Ascending aorta (tissue), 2 donors: ENCODE results near the gene FLCN. TPM values are rescaled to one million over a fixed set of nuclear protein-coding genes. Genes with fewer than 3 reads are reported as not detected.
"Not testable (repeated sequence)": the region's sequence is repeated elsewhere in the genome, so short reads cannot be mapped to it uniquely, and the experiment has no call there.

Experiments used
- DNase-seq, 2 donors: peaks; one replicate each; pipeline ENCODE4 v3.0.0-alpha.2; 2019; ENCODE audit warnings: low spot score in 2 of 2
- H3K27ac ChIP-seq, 2 donors: fragments of 200-600 bp; sonication (generic); one replicate each; pipeline ENCODE4 v1.5.1; 2016 to 2017; ENCODE audit warnings: mild to moderate bottlenecking in 1 of 2
- H3K27me3 ChIP-seq: fragments of 200-600 bp; sonication (generic); one replicate; pipeline ENCODE4 v1.5.1; 2017
- H3K36me3 ChIP-seq, 2 donors: fragments of 200-600 bp; sonication (generic); one replicate each; pipeline ENCODE4 v1.5.1; 2016
- H3K4me1 ChIP-seq, 2 donors: fragments of 200-600 bp; sonication (generic); one replicate each; pipeline ENCODE4 v1.5.1; 2016 to 2017; ENCODE audit warnings: mild to moderate bottlenecking in 1 of 2
- H3K4me3 ChIP-seq, 2 donors: fragments of 200-600 bp; sonication (generic); one replicate each; pipeline ENCODE4 v1.5.1; 2016 to 2017; ENCODE audit warnings: mild to moderate bottlenecking in 1 of 2
- H3K9me3 ChIP-seq, 2 donors: fragments of 200-600 bp; sonication (generic); one replicate each; pipeline ENCODE4 v1.5.1; 2016
- intact Hi-C: fragments of 100-400 bp; cut with DNase I; formaldehyde crosslinking; loops from one replicate; pipeline ENCODE4 v1.15.1; 2023
- total RNA-seq: library from RNA; depleted of rRNA; stranded (reverse); fragments of >200 nt; gene quantifications from one replicate; pipeline ENCODE4 v1.1.0, GENCODE V29; 2016
- TF ChIP-seq, protein P1 (sequence below), 3 experiments: fragments of 200-600 bp in 2 of 3; fragments of 450-650 bp in 1 of 3; sonication (generic) in 2 of 3; IDR thresholded peaks; one replicate each; pipeline ENCODE4 v1.5.1; 2016 to 2019; ENCODE audit warnings: antibody characterized with exemption in 3 of 3, mild to moderate bottlenecking in 1 of 3, moderate library complexity in 1 of 3

FLCN gene
- total RNA-seq, 1 donor from 2014 or later, result 48.6 TPM

DNA sequence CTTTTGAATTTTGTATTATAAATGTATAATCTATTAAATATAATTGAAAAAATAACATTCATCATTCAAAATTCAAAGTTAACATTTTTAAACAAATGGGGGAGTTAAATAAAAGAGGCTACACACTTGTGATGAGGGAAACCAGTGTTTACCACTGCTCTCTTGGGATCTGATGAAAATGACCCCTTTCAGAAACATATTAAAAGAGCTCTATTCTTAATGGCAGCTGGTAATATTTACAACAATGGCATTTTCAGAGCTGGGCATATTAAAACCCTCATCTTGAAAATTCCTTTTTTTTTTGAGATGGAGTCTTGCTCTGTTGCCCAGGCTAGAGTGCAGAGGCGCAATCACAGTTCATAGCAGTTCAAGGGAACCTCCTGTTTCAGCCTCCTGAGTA lies 19.3 kb upstream of the FLCN start:
- Histone ChIP-seq H3K9me3 (no peaks in the 10 kb centered on the region), H3K27ac (no peak overlapping the region), H3K4me1 (no peaks in the 10 kb centered on the region), H3K4me3 (no peak overlapping the region), H3K27me3 (no peaks in the 10 kb centered on the region), H3K36me3 (peaks cover 80 to 90% of the 10 kb centered on the region in 2 donors)
- DNase-seq, result no peak
- intact Hi-C loops, result no loop called here
- TF ChIP-seq, protein P1, sequence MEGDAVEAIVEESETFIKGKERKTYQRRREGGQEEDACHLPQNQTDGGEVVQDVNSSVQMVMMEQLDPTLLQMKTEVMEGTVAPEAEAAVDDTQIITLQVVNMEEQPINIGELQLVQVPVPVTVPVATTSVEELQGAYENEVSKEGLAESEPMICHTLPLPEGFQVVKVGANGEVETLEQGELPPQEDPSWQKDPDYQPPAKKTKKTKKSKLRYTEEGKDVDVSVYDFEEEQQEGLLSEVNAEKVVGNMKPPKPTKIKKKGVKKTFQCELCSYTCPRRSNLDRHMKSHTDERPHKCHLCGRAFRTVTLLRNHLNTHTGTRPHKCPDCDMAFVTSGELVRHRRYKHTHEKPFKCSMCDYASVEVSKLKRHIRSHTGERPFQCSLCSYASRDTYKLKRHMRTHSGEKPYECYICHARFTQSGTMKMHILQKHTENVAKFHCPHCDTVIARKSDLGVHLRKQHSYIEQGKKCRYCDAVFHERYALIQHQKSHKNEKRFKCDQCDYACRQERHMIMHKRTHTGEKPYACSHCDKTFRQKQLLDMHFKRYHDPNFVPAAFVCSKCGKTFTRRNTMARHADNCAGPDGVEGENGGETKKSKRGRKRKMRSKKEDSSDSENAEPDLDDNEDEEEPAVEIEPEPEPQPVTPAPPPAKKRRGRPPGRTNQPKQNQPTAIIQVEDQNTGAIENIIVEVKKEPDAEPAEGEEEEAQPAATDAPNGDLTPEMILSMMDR (IDR thresholded peaks at IDR 0.05), result no peak

DNA sequence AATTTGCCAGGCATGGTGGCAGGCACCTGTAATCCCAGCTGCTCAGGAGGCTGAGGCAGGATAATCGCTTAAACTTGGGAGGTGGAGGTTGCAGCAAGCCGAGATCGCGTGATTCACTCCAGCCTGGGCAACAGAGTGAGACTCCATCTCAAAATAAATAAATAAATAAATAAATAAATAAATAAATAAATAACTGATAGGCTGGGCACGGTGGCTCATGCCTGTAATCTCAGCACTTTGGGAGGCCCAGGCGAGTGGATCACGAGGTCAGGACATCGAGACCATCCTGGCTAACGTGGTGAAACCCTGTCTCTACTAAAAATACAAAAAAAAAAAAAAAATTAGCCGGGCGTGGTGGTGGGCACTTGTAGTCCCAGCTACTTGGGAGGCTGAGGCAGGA lies 18.7 kb upstream of the FLCN start:
- peaks cover 73 to 89% of the 10 kb centered on the region in 2 donors for H3K36me3 ChIP-seq
- H3K4me1 ChIP-seq, H3K9me3 ChIP-seq, H3K27ac ChIP-seq, intact Hi-C loops, H3K27me3 ChIP-seq, H3K4me3 ChIP-seq: not testable (repeated sequence)
- DNase-seq, result peak in 1 of 2 donors; percentile 19

DNA sequence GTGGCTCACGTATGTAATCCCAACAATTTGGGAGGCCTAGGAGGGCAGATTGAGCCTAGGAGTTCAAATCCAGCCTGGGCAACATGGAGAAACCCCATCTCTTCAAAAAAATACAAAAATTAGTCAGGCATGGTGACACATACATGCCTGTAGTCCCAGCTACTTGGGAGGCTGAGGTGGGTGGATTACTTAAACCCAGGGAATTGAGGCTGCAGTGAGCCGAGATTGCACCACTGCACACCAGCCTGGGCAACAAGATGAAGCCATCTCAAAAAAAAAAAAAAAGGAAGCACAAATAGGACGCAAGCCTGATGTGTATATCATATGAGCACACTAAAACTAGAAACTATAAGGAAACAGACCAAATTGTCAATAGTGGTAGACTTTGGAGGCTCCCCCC lies 17.1 kb upstream of the FLCN start:
- Histone ChIP-seq H3K27me3 (no peaks in the 10 kb centered on the region), H3K4me3 (no peak overlapping the region), H3K27ac (no peak overlapping the region), H3K9me3 (no peaks in the 10 kb centered on the region), H3K36me3 (peaks cover 62 to 85% of the 10 kb centered on the region in 2 donors), H3K4me1 (no peaks in the 10 kb centered on the region)
- TF ChIP-seq, protein P1 (IDR thresholded peaks at IDR 0.05), result no peak
- intact Hi-C loops, result no loop called here
- DNase-seq, result no peak

DNA sequence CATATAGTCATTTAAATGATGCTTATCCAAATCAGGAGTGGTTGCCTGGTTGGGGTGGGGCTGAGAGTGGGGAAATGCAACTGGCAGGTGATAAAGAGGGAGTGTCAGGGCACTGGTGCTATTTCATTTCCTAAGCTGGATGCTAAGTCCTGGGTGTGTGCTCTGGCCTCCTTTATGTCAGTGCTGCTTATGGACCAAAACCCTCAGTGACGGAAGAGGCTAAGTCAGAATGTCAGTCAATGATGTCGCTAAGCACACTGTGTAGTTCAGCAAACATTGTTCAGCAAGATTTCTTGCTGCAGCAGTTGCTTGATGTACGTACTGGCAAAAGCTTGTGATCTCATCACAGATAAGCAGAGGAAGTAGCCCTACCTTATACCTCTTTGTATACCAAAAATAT lies 16.4 kb upstream of the FLCN start:
- Histone ChIP-seq H3K4me1 (no peaks in the 10 kb centered on the region), H3K27me3 (no peaks in the 10 kb centered on the region), H3K4me3 (no peak overlapping the region), H3K36me3 (peaks cover 64 to 85% of the 10 kb centered on the region in 2 donors), H3K27ac (no peak overlapping the region), H3K9me3 (no peaks in the 10 kb centered on the region)
- DNase-seq, result peak in 1 of 2 donors; percentile 8
- intact Hi-C loops, result no loop called here
- TF ChIP-seq, protein P1 (IDR thresholded peaks at IDR 0.05), result no peak

DNA sequence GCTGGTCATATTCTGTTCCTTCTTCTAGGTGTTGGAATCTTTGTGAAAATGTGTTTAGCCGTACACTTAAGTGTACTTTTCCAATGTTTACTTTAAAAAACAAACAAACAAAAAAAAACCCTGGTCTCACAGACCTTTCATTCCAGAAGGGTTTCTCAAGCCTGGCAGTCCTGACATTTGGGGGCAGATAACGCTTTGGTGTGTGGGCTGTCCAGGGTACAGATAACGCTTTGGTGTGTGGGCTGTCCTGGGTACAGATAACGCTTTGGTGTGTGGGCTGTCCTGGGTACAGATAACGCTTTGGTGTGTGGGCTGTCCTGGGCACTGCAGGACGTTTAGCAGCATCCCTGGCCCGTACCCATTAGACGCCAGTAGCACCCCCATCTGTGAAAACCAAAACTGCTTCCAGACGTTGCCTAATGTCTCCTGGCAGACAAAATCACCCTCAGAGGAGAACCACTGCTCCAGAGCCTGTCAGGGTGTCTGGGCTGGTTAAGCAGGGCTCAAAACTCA lies 15.2 kb upstream of the FLCN start:
- DNase-seq, result peak in 1 of 2 donors; percentile 30
- peaks cover 64 to 88% of the 10 kb centered on the region in 2 donors for H3K36me3 ChIP-seq
- no peak overlapping the region for H3K27ac ChIP-seq
- H3K4me1 ChIP-seq, result no peaks in the 10 kb centered on the region
- TF ChIP-seq, protein P1 (IDR thresholded peaks at IDR 0.05), result no peak
- H3K4me3 ChIP-seq, result no peak overlapping the region
- no peaks in the 10 kb centered on the region for H3K9me3 ChIP-seq
- no peaks in the 10 kb centered on the region for H3K27me3 ChIP-seq
- intact Hi-C loops, result no loop called here

DNA sequence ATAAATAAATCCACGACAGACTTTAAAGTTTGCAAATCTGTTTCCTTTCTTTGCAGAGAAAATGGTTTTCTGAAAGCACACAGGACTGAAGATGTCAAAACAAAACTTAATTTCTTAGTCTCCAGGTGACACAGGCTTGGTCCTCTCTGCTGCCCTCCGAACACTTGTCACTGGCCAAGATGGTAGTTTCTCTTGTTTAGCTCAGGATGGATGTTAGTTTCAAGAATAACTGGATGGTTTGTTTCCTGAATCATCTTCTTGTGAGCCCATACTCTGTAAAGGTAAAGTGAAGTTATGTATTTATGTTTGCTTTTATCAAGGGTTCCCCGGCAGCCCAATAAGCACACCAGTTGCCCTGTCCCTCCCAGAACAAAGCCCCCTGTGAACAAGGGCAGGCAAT lies 9.9 kb upstream of the FLCN start:
- DNase-seq, result no peak
- TF ChIP-seq, protein P1 (IDR thresholded peaks at IDR 0.05), result no peak
- H3K27ac ChIP-seq, result no peak overlapping the region
- intact Hi-C loops, result no loop called here
- no peaks in the 10 kb centered on the region for H3K4me1 ChIP-seq
- peaks cover 32 to 56% of the 10 kb centered on the region in 2 donors for H3K36me3 ChIP-seq
- no peaks in the 10 kb centered on the region for H3K27me3 ChIP-seq
- no peak overlapping the region for H3K4me3 ChIP-seq
- H3K9me3 ChIP-seq, result no peaks in the 10 kb centered on the region
